Liver (tissue), 9 donors: ENCODE results near the gene ITPK1. TPM values are rescaled to one million over a fixed set of nuclear protein-coding genes. Genes with fewer than 3 reads are reported as not detected.

Experiments used
- DNase-seq: peaks from one replicate; pipeline ENCODE4 v3.0.0-alpha.2; 2017; ENCODE audit warnings: low spot score
- H3K27ac ChIP-seq, 2 donors: one replicate each; pipeline ENCODE4 v1.7.0; 2013; ENCODE audit warnings: inconsistent platforms in 2 of 2, low read length in 2 of 2, control low read depth in 1 of 2, low read depth in 1 of 2, mild to moderate bottlenecking in 1 of 2
- H3K27me3 ChIP-seq, 4 donors: one replicate each; pipeline versions ENCODE4 v1.6.1 to v1.7.0; 2013; ENCODE audit warnings: low read length in 3 of 4, inconsistent platforms in 1 of 4, mild to moderate bottlenecking in 1 of 4, moderate library complexity in 1 of 4; ENCODE audit not compliant: control insufficient read depth in 4 of 4, insufficient read depth in 4 of 4
- H3K36me3 ChIP-seq, 4 donors: one replicate each; pipeline versions ENCODE4 v1.6.1 to v1.7.0; 2013; ENCODE audit warnings: low read length in 3 of 4, mild to moderate bottlenecking in 3 of 4, low read depth in 1 of 4, moderate library complexity in 1 of 4; ENCODE audit not compliant: control insufficient read depth in 4 of 4, insufficient read depth in 3 of 4
- H3K4me1 ChIP-seq, 4 donors: one replicate each; pipeline versions ENCODE4 v1.6.1 to v1.7.0; 2013; ENCODE audit warnings: low read length in 3 of 4, mild to moderate bottlenecking in 3 of 4, moderate library complexity in 1 of 4; ENCODE audit not compliant: control insufficient read depth in 4 of 4, insufficient read depth in 4 of 4
- H3K4me3 ChIP-seq, 3 donors: one replicate each; pipeline versions ENCODE4 v1.6.1 to v1.7.0; 2013; ENCODE audit warnings: low read length in 3 of 3, control low read depth in 1 of 3, low read depth in 1 of 3, mild to moderate bottlenecking in 1 of 3
- H3K9ac ChIP-seq, 2 donors: one replicate each; pipeline ENCODE4 v1.7.0; 2013; ENCODE audit warnings: low read length in 2 of 2, mild to moderate bottlenecking in 2 of 2, moderate library complexity in 2 of 2, control low read depth in 1 of 2, low read depth in 1 of 2
- H3K9me3 ChIP-seq, 4 donors: one replicate each; pipeline versions ENCODE4 v1.6.1 to v1.7.0; 2013; ENCODE audit warnings: low read length in 3 of 4; ENCODE audit not compliant: control insufficient read depth in 4 of 4
- ATF3 ChIP-seq: IDR thresholded peaks from 2 replicates; pipeline ENCODE4 v1.6.1; 2016; ENCODE audit warnings: antibody characterized with exemption
- EGR1 ChIP-seq, 2 donors: IDR thresholded peaks; 2 replicates each; pipeline ENCODE4 v1.6.1; 2016 to 2018; ENCODE audit warnings: antibody characterized with exemption in 2 of 2, low read depth in 2 of 2
- FOXA1 ChIP-seq: IDR thresholded peaks from 2 replicates; pipeline ENCODE4 v1.6.1; 2016; ENCODE audit warnings: antibody characterized with exemption
- FOXA2 ChIP-seq: IDR thresholded peaks from 2 replicates; pipeline ENCODE4 v1.6.1; 2016; ENCODE audit warnings: antibody characterized with exemption
- GABPA ChIP-seq, 2 donors: IDR thresholded peaks in 1 of 2; conservative IDR thresholded peaks in 1 of 2; 2 replicates each; pipeline ENCODE4 v1.6.1; 2016; ENCODE audit warnings: antibody characterized with exemption in 2 of 2, mild to moderate bottlenecking in 1 of 2, moderate library complexity in 1 of 2
- HNF4A ChIP-seq, 2 donors: conservative IDR thresholded peaks; 2 replicates each; pipeline ENCODE4 v1.6.1; 2016; ENCODE audit warnings: antibody characterized with exemption in 2 of 2, mild to moderate bottlenecking in 2 of 2
- HNF4G ChIP-seq: IDR thresholded peaks from 2 replicates; pipeline ENCODE4 v1.6.1; 2016; ENCODE audit warnings: antibody characterized with exemption
- JUND ChIP-seq, 2 donors: IDR thresholded peaks; 2 replicates each; pipeline ENCODE4 v1.6.1; 2016; ENCODE audit warnings: antibody characterized with exemption in 2 of 2
- NR2F2 ChIP-seq: IDR thresholded peaks from 2 replicates; pipeline ENCODE4 v1.6.1; 2016; ENCODE audit warnings: antibody characterized with exemption
- RAD21 ChIP-seq, 2 donors: IDR thresholded peaks; 2 replicates each; pipeline ENCODE4 v1.6.1; 2016; ENCODE audit warnings: antibody characterized with exemption in 2 of 2, mild to moderate bottlenecking in 2 of 2
- REST ChIP-seq: IDR thresholded peaks from 2 replicates; pipeline ENCODE4 v1.6.1; 2016; ENCODE audit warnings: antibody characterized with exemption, mild to moderate bottlenecking
- RXRA ChIP-seq, 2 donors: IDR thresholded peaks; 2 replicates each; pipeline ENCODE4 v1.6.1; 2017 to 2018; ENCODE audit warnings: antibody characterized with exemption in 2 of 2, mild to moderate bottlenecking in 1 of 2
- SP1 ChIP-seq: IDR thresholded peaks from 2 replicates; pipeline ENCODE4 v1.6.1; 2018; ENCODE audit warnings: antibody characterized with exemption, mild to moderate bottlenecking
- TAF1 ChIP-seq: conservative IDR thresholded peaks from 2 replicates; pipeline ENCODE4 v1.6.1; 2016; ENCODE audit warnings: antibody characterized with exemption, mild to moderate bottlenecking
- ZBTB33 ChIP-seq: IDR thresholded peaks from 2 replicates; pipeline ENCODE4 v1.6.1; 2016; ENCODE audit warnings: antibody characterized with exemption
- WGBS: extraction: QIAGEN DNeasy Blood & Tissue Kit; methylation state at CpG from one replicate; pipeline ENCODE4 v1.1.7; 2013; 5-methylcytosine and 5-hydroxymethylcytosine counted together
- polyA plus RNA-seq, 2 donors: library from polyadenylated mRNA; stranded (reverse) in 1 of 2; unstranded in 1 of 2; fragments of 200-250 nt in 1 of 2; fragments of >200 nt in 1 of 2; fragmentation: Nextera tagmentation in 1 of 2; extraction: Ambion mirVana in 1 of 2; gene quantifications; one replicate each; pipeline versions ENCODE4 v1.2.1 to v1.2.3, GENCODE V29; 2013 to 2015
- total RNA-seq, 2 donors: library from RNA; depleted of rRNA; stranded (reverse); fragments of >200 nt; gene quantifications; one replicate each; pipeline ENCODE4 v1.2.3, GENCODE V29; 2014
- TF ChIP-seq, protein P1 (sequence below): fragments of 150-350 bp; IDR thresholded peaks from 2 replicates; pipeline ENCODE4 v1.5.1; 2017; ENCODE audit warnings: improper control_type of control experiment, low read depth, low read length; ENCODE audit not compliant: missing input control
- TF ChIP-seq, protein P2 (sequence below): IDR thresholded peaks from 2 replicates; pipeline ENCODE4 v1.6.1; 2016; ENCODE audit warnings: antibody characterized with exemption
- donor health status: healthy.
- donor health status: healthy.
- donor health status: healthy.
- donor health status: healthy.
- donor health status: healthy.

The ITPK1 gene
- total and polyA plus RNA-seq, 4 donors: 9.0 to 41.2 (median 20.4) TPM

DNA sequence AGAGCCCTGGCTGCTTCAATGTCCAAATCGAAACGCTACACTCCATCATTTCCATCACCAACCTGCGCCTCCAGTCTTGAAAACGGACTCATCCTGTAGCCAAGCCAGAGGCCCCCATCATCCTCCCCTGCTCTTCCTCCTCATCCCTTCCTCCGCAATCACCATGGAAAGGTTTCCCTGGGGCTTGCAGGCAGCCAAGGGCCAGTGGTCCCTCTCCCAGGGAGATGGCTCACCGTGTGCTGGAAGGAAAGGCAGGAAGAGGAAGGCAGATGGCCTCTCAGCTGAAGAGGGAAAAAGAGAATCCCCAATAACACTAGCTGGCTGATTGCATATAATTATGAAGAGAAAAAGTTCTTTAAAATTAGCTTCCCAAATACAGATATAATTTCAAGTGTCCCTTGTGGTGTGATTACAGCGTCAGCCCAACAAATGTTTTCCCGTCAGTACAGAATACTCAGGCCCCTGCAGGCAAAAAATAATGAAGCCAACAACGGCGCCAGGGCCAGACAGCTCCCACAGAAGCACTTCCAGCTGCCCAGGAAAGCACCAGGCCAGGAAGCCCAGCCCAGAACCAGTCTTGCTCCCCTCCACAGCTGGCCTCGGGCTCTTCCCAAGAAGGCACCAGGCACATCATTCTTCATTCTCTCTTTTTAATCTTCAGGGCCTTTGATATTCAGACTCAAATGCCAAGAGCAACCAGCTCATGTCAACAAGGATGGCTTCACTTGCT, 24.7 kb downstream of the ITPK1 start:
- no peak for DNase-seq
- H3K4me3 ChIP-seq: no peak overlapping the region
- no peaks in the 10 kb centered on the region for H3K27me3 ChIP-seq
- no peaks in the 10 kb centered on the region for H3K36me3 ChIP-seq
- H3K4me1 ChIP-seq: peaks cover 0 to 3% (median 0%) of the 10 kb centered on the region in 4 donors
- no peak overlapping the region for H3K9ac ChIP-seq
- H3K9me3 ChIP-seq: no peaks in the 10 kb centered on the region
- no peak overlapping the region for H3K27ac ChIP-seq
- 87% methylated on average over 11 of the region's 11 CpGs for WGBS
- TF ChIP-seq HNF4G: no peak
- no peak for TF ChIP-seq FOXA2
- no peak for TF ChIP-seq RXRA (IDR thresholded peaks at IDR 0.05)
- TF ChIP-seq ZBTB33: no peak
- no peak for TF ChIP-seq SP1
- TF ChIP-seq, protein P1, sequence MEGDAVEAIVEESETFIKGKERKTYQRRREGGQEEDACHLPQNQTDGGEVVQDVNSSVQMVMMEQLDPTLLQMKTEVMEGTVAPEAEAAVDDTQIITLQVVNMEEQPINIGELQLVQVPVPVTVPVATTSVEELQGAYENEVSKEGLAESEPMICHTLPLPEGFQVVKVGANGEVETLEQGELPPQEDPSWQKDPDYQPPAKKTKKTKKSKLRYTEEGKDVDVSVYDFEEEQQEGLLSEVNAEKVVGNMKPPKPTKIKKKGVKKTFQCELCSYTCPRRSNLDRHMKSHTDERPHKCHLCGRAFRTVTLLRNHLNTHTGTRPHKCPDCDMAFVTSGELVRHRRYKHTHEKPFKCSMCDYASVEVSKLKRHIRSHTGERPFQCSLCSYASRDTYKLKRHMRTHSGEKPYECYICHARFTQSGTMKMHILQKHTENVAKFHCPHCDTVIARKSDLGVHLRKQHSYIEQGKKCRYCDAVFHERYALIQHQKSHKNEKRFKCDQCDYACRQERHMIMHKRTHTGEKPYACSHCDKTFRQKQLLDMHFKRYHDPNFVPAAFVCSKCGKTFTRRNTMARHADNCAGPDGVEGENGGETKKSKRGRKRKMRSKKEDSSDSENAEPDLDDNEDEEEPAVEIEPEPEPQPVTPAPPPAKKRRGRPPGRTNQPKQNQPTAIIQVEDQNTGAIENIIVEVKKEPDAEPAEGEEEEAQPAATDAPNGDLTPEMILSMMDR: no peak
- TF ChIP-seq NR2F2: no peak
- TF ChIP-seq JUND (IDR thresholded peaks at IDR 0.05): no peak
- TF ChIP-seq FOXA1: no peak
- no peak for TF ChIP-seq HNF4A (conservative IDR thresholded peaks at IDR 0.05)
- no peak for TF ChIP-seq GABPA (IDR thresholded peaks at IDR 0.05 in 1 of 2, conservative IDR thresholded peaks at IDR 0.05 in 1 of 2)
- no peak for TF ChIP-seq ATF3
- TF ChIP-seq TAF1: no peak
- TF ChIP-seq, protein P2, sequence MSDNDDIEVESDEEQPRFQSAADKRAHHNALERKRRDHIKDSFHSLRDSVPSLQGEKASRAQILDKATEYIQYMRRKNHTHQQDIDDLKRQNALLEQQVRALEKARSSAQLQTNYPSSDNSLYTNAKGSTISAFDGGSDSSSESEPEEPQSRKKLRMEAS: no peak
- TF ChIP-seq EGR1 (IDR thresholded peaks at IDR 0.05; ENCODE audit: low read depth in 2 of 2): no peak
- no peak for TF ChIP-seq REST
- TF ChIP-seq RAD21 (IDR thresholded peaks at IDR 0.05): no peak
